GM11168 (cell line): ENCODE measurements around the gene CNGB1.
"Not testable (repeated sequence)": the region's sequence is repeated elsewhere in the genome, so short reads cannot be mapped to it uniquely, and the experiment has no call there.

Experiments used
- in situ Hi-C: fragments of 300-500 bp; cut with MboI; formaldehyde crosslinking; loops from one replicate; pipeline ENCODE4 v1.12.0; 2022; ENCODE audit warnings: low sequenced_read_pairs; ENCODE audit not compliant: unreplicated experiment

CNGB1 gene

DNA sequence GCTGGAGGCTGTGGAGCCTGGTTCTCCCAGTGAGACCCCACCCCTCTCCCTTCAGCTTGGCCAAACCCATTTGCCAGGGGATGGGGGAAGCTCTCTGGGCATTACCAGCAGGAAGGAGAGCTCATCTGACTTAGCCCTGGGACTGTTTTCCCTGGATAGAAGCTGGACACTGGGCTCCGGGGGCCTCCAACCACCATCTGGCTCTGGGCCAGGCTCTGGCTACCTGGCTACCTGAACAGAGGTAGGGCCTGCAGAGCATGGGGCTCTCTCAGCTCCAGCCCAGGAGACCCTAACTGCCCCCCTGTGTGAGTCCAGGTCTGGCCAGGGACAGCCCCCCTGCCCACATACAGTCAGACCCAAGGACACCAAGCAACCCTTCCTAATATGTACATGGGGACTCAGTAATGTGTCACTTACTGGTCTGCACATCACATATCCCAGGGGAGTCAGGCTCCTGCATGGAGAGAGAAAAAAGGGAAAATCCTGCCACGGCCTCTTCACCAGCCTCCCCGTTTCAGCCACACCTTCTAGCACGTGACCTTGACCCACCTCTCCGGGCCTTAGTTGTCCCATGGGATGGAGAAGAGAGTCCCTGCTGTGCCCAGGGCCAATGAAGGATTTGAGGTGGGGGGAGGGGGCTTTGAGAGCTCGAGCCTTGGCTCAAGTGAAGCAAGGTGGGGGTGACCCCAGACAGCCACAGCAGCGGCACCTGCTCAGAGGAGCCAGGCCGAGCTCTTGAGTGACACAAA is 13.8 kb downstream of the CNGB1 start:
- in situ Hi-C loops, result no loop called here

DNA sequence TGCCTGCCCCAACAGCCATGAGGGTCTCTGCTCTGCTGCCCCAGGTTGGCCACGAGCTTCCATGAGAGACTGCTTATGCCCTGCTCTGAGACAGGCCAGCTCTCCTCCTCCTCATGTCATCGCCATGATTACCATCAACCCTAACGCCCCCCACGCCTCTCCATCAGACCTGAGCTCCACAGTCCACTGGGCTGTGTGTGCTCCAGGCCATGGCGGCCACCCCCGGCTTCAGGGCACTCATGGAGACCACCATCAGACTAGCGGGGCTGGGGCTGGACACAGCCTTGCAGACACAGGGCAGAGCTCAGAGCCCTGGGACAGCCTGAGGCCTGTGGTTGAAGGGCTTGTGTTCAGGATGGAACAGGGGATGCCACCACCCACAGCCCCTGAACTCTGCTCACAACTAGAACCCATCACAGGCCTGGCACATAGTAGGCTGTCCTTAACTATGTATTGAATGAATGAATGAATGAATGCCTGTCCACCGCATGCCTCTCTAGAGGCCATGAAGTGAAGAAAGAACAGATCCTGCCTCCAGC is 14.6 kb downstream of the CNGB1 start:
- in situ Hi-C loops, result no loop called here

DNA sequence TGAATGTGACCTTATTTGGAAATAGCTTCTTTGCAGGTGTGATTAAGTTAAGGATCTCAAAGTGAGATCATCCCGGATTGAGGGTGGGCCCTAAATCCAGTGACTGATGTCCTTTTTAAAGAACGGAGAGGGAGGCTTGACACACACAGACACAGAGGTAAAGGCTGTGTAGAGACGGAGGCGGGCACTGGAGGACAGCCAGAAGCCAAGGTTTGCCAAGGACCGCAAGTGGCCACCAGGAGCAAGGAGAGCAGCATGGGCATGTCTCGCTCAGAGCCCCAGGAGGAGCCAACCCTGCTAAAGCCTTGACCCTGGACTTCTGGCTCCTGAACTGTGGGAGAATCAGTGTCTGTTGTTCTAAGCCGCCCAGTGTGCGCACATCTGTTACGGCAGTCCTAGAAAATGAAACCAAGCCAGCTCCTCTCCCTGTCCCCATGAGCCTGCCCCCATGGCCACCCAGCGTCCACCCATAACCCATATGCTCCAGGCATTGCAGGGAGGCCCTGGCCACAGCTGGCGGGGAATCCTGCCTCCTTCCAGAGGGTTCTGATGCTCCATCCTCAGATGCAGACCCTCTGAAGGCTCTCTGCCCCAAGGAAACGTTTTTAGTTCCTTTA is 15.2 kb downstream of the CNGB1 start:
- in situ Hi-C loops, result no loop called here

- in situ Hi-C loops, result no loop called here
Observed at GRCh38 chr16:57953857-57954256, 17.1 kb downstream of the CNGB1 start.

GRCh38 chr16:57952909-57953308 is 18.0 kb downstream of the CNGB1 start:
- in situ Hi-C loops, result no loop called here

DNA sequence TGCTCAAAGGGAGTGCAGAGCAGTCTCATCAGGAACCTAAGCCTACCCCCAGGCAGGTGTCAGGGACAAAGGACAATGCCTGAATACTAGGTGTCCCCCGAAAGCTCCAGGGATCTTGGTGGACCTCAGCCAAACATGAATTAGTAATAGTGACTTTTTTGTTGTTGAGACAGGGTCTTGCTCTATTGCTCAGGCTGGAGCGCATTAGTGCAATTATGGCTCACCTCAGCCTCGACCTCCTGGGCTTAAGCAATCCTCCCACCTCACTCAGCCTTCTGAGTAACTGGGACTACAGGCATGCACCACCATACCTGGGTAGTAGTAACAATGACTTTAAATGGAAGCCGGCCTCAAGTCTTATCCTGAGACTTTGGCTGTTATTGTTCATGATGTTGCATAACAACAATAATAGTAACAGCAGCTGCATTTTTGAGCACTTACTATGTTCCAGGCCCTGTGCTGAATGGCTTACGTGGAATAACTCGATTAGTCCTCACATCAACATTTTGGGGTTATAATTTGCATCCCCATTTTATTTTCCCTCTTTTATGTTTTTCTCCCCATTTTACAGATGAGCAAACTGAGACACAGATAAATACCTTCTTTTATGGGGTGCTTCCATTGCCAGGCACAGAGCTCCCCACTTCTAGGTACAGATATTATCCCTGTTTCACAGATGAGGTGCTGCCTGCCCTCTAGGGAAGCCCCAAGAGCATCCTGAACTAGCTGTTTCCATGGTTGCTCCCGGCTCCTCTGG is 19.5 kb downstream of the CNGB1 start:
- in situ Hi-C loops, result no loop called here

DNA sequence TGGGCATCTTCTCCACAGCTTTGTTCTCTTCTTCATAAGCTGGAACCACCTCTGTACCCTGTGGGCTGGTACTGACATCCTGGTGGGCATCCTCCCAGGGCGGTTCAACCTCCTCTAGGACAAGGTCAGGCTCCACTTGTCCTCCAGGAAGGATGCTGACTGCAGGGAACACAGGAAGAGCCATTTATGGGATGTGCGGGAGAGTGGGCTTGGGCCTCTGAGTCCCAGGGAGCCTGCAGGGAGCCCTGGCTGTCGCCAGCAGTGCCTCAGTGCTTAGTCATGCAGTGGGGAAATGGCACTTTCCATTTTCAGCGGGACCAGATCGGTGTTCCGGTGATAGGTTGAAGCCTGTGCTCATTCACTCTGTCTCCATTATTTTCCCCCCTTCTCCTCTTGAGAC is 20.5 kb downstream of the CNGB1 start:
- in situ Hi-C loops, result no loop called here

DNA sequence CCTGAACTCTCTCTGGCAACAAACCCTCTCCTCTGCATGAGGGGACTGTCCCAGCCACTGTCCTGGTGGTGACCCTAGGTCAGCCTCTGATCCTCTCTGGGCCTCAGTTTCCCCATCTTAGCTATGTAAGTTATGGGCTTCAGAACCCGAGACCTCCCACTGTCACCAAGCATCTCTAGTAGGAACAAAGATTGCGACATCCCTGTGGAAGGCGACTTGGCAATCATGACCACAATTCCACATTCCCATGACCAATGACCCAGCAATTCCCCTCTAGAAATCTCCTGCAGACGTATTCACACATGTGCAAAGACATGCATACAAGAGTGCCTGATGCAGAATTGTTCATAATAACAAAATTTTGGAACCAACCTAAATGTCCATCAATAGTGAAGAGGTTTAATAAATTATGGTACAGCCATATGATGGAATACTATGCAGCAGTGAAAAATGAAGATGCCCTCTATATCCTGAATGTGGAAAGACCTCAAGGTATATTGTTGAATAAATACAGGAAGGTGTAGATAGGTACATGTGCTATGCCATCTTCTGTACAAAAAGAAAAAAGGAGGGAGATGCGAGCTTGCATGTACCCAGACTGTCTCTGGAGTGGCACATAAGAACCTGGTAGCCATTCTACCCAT is 21.2 kb downstream of the CNGB1 start:
- in situ Hi-C loops, result no loop called here

DNA sequence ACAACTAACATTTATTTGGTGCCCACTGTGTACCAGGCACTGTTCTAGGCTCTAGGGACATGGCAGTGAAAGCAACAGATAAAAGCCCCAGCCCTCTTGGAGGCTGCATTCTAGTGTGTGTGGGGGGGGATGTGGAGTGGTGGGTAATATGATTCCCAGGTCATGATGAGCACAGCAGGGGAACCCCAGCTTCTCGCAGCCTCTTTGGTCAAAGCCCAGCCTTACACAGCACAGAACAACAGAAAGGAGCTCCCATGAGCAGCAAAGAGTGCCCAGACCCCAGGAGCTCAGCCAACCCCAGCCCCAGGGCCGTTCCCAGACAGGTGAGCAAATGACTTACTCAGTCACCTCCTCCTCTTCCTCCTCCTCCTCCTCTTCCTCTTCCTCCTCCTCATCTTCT is 21.9 kb downstream of the CNGB1 start:
- in situ Hi-C loops, result no loop called here

DNA sequence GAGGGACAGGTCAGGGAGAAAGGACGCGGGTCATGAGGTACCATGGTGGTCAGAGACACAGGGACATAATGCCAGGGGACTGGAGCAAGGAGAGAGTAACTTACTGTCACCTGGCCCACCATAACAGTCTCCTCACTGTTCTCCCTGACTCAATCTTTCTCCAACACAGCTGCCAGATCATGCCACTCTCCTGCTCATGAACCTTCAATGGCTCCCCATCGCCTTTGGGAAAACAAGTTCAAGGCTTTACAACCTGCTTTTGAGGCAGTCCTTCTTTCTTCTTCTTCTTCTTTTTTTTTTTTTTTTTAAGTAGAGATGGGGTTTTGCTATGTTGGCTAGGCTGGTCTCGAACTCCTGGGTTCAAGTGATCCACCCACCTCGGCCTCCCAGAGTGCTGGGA is 22.9 kb downstream of the CNGB1 start:
- in situ Hi-C loops, result no loop called here

DNA sequence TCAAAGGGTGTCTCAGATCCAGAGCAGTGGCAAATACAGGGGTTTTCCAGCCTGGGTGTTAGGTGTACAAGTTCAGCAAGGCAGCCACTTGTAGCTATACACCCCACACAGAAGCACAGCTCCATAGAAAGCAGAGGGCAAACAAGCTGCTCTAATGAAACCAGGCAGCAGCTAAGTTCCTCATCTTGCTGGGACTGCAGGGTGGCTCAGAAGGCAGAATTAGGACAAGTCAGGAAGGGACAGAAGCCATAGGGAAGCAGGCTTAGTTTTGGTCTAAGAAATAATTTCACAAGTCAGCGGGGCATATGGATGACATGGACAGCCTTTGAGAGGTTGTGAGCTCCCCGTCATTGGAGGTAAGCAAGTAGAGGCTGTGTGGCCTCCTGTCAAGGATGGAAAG is 23.7 kb downstream of the CNGB1 start:
- in situ Hi-C loops, result no loop called here

DNA sequence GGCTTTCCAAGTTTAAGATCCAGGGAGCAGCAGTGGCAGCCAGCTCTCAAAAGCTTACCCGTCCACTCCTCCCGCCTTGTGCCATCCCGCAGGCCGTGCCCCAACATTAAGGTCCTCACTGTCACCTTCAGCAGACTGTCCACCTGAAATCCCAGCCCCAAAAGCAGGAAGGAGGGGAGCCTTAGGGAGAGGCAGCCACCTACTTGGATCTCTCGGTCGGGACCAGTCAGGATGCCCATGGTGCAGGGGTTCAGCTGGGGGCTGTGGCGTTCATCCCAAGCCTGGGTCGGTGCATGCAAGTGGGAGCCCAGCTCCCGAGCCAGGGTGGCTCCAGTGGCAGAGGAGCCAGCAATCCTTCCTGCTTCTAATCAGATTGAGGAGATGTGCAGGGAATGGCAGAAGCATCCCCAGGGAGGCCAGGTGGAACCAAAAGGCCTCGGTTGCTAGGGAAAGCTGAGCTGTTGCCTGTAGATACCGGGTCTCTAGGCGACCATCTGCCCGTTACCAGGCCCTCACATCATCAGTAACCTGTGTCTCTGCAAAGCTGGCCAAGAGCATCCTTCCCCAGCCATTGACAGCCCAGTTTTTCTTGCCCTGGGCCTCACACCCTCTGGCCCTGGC is 24.6 kb downstream of the CNGB1 start:
- in situ Hi-C loops, result no loop called here

- in situ Hi-C loops, result no loop called here
Observed at GRCh38 chr16:57945740-57946138, 25.2 kb downstream of the CNGB1 start.

GRCh38 chr16:57944970-57945739 is 25.8 kb downstream of the CNGB1 start:
- in situ Hi-C loops, result no loop called here

DNA sequence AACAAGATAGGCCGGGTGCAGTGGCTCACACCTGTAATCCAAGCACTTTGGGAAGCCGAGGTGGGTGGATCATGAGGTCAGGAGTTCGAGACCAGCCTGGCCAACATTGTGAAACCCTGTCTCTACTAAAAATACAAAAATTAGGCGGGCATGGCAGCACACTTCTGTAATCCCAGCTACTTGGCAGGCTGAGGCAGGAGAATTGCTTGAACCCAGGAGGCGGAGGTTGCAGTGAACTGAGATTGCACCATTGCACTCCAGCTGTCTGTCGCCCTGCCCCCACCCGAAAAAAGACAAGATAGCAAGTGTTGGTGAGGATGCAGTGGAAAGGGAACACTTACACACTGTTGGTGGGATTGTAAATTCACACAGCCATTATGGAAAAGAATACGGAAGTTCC is 27.5 kb downstream of the CNGB1 start:
- in situ Hi-C loops, result not testable (repeated sequence)

GRCh38 chr16:57941901-57942300 is 29.0 kb downstream of the CNGB1 start:
- in situ Hi-C loops, result not testable (repeated sequence)

GRCh38 chr16:57941016-57941664 is 29.8 kb downstream of the CNGB1 start:
- in situ Hi-C loops, result no loop called here

DNA sequence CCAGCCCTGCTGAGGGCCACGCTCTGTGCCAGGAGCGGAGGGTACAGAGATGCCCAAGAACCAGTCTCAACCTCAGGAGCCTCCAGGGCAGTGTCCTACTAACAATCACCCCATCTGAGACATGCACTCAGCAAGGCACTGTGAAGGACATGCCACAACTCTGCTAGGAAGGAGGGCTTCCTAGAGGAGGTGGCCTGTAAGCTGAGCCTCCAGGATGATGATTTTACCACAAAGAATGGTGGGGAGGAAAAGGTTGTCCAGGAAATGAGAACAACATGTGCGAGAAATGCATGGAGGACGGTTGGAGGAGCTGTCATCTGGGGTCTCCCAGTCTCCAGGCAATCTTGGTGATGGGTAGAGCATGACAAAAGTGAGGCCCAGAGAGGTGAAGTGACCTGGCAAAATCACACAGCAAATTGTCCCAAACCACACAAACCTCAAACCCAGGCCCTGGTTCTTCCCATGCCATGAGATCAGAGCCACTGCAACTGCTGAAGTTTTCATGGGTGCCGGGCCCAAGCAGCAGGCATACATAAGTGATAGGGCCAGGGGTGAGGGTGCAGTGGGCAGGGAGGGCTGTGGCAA is 30.5 kb downstream of the CNGB1 start:
- in situ Hi-C loops, result no loop called here

DNA sequence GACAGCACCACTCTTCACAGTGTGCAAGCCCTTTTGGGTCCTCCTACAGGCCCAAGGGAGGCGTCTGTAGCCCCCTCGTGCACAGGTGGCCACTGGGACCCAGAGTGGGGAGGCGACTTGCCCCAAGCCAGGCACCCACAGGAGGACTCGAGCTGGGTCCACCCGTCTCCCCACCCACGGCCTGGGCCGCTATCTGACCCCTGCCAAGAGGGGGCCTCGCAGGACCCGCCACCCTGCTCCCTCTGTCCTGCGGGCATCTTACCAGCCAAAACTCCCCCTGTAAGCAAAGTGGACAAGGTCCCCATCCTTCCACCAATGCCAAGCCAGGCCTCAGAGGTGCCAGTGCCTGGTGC is 31.1 kb downstream of the CNGB1 start:
- in situ Hi-C loops, result no loop called here
